NCI-H1048 (cell line): Measurements from ENCODE around the gene ADGRV1.
"Not testable (repeated sequence)": the region's sequence is repeated elsewhere in the genome, so short reads cannot be mapped to it uniquely, and the experiment has no call there.

ENCODE experiments used
- DNase-seq: peaks from one replicate; lab custom pipeline; 2025; lab: John Stamatoyannopoulos, UW

ADGRV1 gene

GRCh38 chr5:90553711-90554110, 4.9 kb upstream of the ADGRV1 start:
- DNase-seq, result no peak

- DNase-seq, result no peak
Observed at GRCh38 chr5:90554358-90555006, 4.1 kb upstream of the ADGRV1 start.

- DNase-seq, result no peak
Observed at GRCh38 chr5:90555666-90556065, 2.9 kb upstream of the ADGRV1 start.

GRCh38 chr5:90557391-90557790, 1.2 kb upstream of the ADGRV1 start:
- no peak for DNase-seq

GRCh38 chr5:90557871-90558270, 726 bp upstream of the ADGRV1 start:
- no peak for DNase-seq

- DNase-seq, result no peak
Observed at GRCh38 chr5:90560771-90561170, 2.2 kb downstream of the ADGRV1 start.

- no peak for DNase-seq
Observed at GRCh38 chr5:90561766-90562165, 3.2 kb downstream of the ADGRV1 start.

GRCh38 chr5:90562341-90562740, 3.7 kb downstream of the ADGRV1 start:
- no peak for DNase-seq

- no peak for DNase-seq
Observed at GRCh38 chr5:90563108-90563507, 4.5 kb downstream of the ADGRV1 start.

- no peak for DNase-seq
Observed at GRCh38 chr5:90565491-90565890, 6.9 kb downstream of the ADGRV1 start.

- DNase-seq, result no peak
Observed at GRCh38 chr5:90569084-90569483, 10.5 kb downstream of the ADGRV1 start.

- no peak for DNase-seq
Observed at GRCh38 chr5:90570034-90570433, 11.4 kb downstream of the ADGRV1 start.

GRCh38 chr5:90571147-90571773, 12.7 kb downstream of the ADGRV1 start:
- no peak for DNase-seq

- no peak for DNase-seq
Observed at GRCh38 chr5:90575712-90576111, 17.1 kb downstream of the ADGRV1 start.

- DNase-seq, result not testable (repeated sequence)
Observed at GRCh38 chr5:90576566-90576965, 18.0 kb downstream of the ADGRV1 start.

- not testable (repeated sequence) for DNase-seq
Observed at GRCh38 chr5:90579905-90580304, 21.3 kb downstream of the ADGRV1 start.

- DNase-seq, result no peak
Observed at GRCh38 chr5:90581956-90582355, 23.4 kb downstream of the ADGRV1 start.

- DNase-seq, result no peak
Observed at GRCh38 chr5:90585337-90585986, 26.9 kb downstream of the ADGRV1 start.

GRCh38 chr5:90586469-90586868, 27.9 kb downstream of the ADGRV1 start:
- DNase-seq, result no peak

GRCh38 chr5:90590170-90590569, 31.6 kb downstream of the ADGRV1 start:
- DNase-seq, result no peak

- DNase-seq, result not testable (repeated sequence)
Observed at GRCh38 chr5:90593083-90593482, 34.5 kb downstream of the ADGRV1 start.

- DNase-seq, result not testable (repeated sequence)
Observed at GRCh38 chr5:90595766-90596165, 37.2 kb downstream of the ADGRV1 start.

GRCh38 chr5:90598293-90598692, 39.7 kb downstream of the ADGRV1 start:
- no peak for DNase-seq
